Myometrial cell (primary cell): Measurements from ENCODE around the gene MANBA. TPM values are rescaled to one million over a fixed set of nuclear protein-coding genes. Genes with fewer than 3 reads are reported as not detected.

Experiments used
- total RNA-seq: library from RNA; depleted of rRNA; stranded (reverse); fragments of >200 nt; gene quantifications from 2 replicates; pipeline ENCODE4 v1.2.3, GENCODE V29; 2015

Gene MANBA
- total RNA-seq, result 11.5 and 15.4 TPM in 2 replicates

GRCh38 chr4:102760645-102761295, at the start of gene MANBA:
MANBA (minus strand) TSS chr4:102760968; CDS start chr4:102760894, 74 bp downstream.

Other genes starting within 250 kb of the MANBA start
- 308 and 381 TPM in 2 replicates for gene UBE2D3, start 66.6 kb upstream of the MANBA start, total RNA-seq
- gene CISD2, start 108.0 kb upstream of the MANBA start, total RNA-seq, result 23.9 and 24.5 TPM in 2 replicates